NCI-H2081 (cell line): Measurements from ENCODE around the gene KDSR.

Experiments used
- DNase-seq, 2 experiments: peaks; one replicate each; lab custom pipeline; 2025; lab: John Stamatoyannopoulos, UW

KDSR gene

GRCh38 chr18:63303547-63303946 lies 63.5 kb downstream of the KDSR start:
- no peak for DNase-seq

- DNase-seq, result no peak
Observed at GRCh38 chr18:63302636-63303405, 64.2 kb downstream of the KDSR start.

- DNase-seq, result no peak
Observed at GRCh38 chr18:63302220-63302619, 64.8 kb downstream of the KDSR start.

- DNase-seq, result no peak
Observed at GRCh38 chr18:63301434-63301833, 65.6 kb downstream of the KDSR start.

GRCh38 chr18:63299837-63300745 lies 66.9 kb downstream of the KDSR start:
- no peak for DNase-seq

DNA sequence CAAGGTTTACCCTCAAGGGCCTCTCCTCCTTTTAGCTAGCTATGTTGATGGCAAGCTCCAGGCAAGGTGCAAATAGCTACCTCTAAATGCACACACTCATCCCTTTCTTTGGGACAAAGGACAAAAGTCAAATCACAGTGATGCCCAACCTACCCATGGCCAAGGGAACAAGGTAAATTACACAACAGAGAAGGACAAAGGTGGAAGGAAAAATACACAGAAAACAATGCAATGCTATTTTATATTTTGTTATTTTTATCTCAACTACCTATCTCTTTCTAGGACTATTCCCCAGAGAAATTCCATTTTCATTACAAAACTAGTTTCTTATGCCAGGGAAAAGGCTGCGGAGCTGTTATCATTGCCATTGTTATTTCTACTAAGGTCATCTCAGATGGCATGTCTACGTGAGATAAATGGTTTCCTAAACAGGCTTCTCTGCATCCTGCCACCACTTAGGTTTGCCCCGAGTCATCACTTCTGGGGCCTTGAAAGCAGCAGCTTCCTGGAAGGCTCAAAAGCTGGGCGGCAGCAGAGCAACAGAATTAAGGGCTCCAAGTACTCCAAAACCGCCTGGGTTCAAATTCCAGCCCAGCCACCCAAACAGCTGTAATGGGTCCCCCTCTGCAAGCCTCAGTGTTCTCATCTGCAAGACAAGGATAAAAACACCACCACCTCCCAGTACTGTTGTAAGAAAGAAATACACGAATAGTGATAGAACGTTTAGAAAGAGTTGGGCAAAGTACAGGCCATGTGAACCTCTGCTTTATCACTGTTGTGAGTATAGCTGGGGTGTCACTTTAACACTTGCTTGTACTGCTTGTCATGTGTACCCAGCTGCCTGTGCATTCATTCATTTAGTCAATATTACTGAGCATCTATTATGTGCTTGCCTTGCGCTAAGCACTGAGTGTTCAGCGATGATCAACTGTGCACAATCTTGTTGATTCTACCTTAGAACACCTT lies 68.3 kb downstream of the KDSR start:
- DNase-seq, result no peak

DNA sequence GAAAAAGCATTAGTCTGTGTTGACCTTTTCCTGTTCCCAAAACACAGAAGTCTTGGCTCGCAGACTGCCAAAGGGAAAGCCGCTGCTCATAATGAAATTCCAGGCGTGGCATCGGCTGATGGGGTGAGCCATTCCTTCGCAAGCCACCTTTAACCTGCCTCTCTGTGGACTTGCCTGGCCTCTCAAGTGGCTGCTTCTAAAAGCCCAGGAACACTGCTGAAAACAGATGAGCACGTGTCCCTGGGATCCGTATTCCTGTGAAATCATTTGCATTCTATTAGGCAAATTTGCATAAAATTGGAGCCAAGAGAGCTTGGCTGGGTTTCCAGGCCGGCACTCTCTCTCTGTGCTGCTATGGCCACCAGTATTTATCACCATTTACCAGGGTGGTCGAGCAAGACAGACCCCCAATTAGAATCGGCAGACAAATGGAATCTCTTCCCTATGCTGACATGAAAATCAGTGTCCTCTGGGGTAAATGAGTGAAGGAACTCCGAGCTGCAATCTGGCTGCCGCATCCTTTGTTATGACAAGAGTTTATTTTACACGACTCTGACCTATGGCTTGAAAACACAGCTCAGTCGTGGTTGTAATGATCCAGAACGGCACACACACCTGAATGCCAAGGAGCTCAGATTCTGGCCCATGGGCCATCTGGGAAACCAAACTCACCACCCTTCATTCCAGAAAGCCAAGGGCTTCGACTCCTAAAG lies 69.2 kb downstream of the KDSR start:
- DNase-seq, result no peak

GRCh38 chr18:63293935-63294334 lies 73.1 kb downstream of the KDSR start:
- DNase-seq, result no peak

DNA sequence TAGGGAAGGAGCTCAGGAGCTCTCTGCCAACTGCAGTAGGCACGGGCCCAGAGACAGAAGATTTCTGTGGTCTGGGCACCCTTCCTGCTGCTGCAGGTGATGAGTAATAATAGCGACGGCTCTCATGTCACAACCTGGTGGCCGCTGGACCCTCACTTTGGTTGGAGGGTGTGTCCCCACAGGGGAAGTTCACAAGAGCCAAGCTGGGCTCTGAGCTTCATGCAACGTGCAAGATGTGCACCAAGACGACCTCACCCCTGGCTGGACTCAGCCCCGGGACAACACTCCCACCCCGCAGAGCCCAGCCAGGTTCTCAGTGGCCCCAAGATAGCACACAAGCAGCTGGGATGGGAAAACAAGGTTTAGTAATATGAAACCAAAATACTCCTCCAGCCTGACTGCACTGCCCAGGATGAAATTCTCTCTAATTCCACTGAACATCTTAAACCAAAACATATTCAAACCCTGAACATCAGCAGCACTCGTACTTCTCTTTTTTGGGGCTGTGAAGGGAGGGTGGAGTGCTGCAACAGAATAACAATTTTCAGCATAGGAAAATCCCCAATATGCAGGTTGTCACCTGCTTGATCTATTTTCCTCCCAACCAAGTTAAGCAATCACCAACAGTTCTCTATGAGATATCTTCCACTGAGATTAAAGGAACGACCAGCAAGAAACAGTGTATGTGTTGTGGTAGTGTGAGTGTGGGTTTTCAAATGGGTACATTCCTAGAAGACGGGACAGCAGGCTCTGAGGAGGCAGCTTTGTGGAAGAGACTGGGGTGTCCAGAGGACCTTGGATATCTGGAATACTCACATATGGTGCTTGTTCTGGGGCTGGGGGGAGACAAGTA lies 73.9 kb downstream of the KDSR start:
- no peak for DNase-seq

DNA sequence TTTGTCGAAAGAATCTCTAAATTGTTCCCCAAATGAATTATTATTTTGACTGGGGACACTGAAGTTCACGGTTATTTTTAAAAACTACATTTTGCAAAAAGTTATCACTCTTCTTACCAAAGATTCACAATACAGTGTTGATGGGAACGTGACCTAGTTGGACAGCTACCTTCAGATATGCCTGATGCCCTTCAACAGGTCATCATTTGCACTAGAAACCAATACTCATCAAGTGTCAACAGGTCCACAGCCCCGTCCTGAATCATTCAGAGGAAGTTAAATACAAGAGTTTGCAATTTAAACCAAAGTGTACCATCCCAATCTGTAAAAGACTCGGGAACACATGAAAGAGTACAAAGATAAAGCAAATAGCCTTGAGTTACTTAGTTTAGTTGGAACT lies 75.7 kb downstream of the KDSR start:
- no peak for DNase-seq

GRCh38 chr18:63290821-63291200 lies 76.2 kb downstream of the KDSR start:
- DNase-seq, result no peak

- DNase-seq, result no peak
Observed at GRCh38 chr18:63290166-63290820, 76.7 kb downstream of the KDSR start.

DNA sequence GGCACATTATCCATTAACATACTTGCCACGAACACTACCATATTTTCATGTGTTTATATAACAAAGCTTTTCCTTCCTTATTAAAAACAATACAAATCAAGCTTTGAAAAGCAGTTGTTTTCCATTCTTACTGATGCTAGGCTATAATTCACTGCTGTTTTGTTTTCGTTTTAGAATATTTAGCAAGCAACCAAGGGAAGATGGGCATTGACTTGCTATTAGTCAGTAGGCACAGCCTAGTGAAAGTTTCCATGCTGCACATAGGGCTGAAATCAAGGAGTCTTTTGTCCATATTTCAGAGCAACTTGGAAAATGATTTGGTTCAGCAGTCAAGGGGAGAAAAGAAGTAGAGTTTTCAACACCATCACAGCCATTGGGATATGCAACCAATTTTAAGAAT lies 78.7 kb downstream of the KDSR start:
- no peak for DNase-seq

- no peak for DNase-seq
Observed at GRCh38 chr18:63287691-63288220, 79.2 kb downstream of the KDSR start.

- DNase-seq, result no peak
Observed at GRCh38 chr18:63286926-63287325, 80.1 kb downstream of the KDSR start.

DNA sequence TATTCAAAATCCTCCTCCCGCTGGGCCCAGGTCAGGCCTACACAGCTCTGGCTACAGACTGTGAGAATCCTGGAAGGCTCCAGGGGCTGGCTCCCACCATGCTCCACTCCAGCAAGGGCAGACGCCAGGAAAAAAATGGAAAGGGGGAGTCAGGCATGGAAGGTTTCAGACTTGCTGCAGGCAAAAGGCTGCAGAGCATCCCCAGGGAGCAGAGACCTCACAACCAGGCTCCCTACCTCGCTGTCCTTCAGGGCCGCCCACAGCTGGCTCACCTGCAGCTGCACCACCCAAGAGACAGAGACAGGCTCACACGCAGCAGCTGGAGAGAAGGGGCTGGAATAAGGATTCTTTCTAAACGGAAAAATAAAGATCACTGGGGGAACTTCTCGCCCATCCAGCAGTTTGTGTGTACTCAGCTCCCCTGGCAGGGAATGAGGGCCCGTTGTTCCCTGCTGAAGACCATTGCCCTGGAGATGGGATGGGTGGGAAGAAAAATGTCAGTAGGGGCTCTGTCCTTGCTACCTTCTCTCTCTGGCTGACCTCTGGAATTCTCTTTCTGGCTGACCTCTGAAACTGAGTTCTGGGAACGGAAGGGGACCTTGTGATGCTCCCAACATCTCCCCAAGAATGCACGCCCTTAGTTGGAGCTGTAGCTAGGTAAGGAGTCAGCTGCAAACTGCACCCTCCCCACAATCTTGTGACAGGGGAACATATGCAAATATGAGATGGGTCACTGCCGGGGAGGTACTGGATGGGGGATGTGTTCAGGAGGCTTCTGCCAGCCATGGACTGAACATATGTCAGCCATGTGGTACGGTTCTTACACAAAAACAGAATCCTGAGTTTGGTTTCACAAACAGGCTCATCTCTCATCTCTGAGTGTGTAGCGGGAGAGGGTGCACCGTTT lies 81.9 kb downstream of the KDSR start:
- DNase-seq, result no peak

- DNase-seq, result no peak
Observed at GRCh38 chr18:63284173-63284799, 82.7 kb downstream of the KDSR start.
